Lower leg skin (tissue), 4 donors: ENCODE results near the gene FITM2. TPM values are rescaled to one million over a fixed set of nuclear protein-coding genes. Genes with fewer than 3 reads are reported as not detected.

Experiments
- DNase-seq, 2 donors: peaks; one replicate each; pipeline ENCODE4 v3.0.0-alpha.2; 2019; ENCODE audit warnings: low spot score in 2 of 2
- H3K4me3 ChIP-seq: fragments of 200-600 bp; sonication (generic); 2 replicates; pipeline ENCODE4 v1.5.1; 2017; ENCODE audit warnings: mild to moderate bottlenecking, low read depth; ENCODE audit not compliant: poor library complexity, severe bottlenecking
- POLR2A ChIP-seq, 2 donors: fragments of 450-650 bp; IDR thresholded peaks; one replicate each; pipeline ENCODE4 v1.6.1; 2016 to 2017; ENCODE audit warnings: antibody characterized with exemption in 2 of 2, mild to moderate bottlenecking in 1 of 2, moderate library complexity in 1 of 2
- WGBS, 2 donors: methylation state at CpG; one replicate each; pipeline ENCODE4 v1.1.5; 2018; 5-methylcytosine and 5-hydroxymethylcytosine counted together
- intact Hi-C: fragments of 100-400 bp; cut with DNase I; formaldehyde crosslinking; loops from one replicate; pipeline ENCODE4 v1.15.0; 2023; ENCODE audit warnings: low total_unique reads
- total RNA-seq, 4 donors: library from RNA; depleted of rRNA; stranded (reverse); fragments of >200 nt; gene quantifications; one replicate each; pipeline ENCODE4 v1.1.0, GENCODE V29; 2016
- TF ChIP-seq, protein P1 (sequence below), 3 donors: fragments of 450-650 bp; IDR thresholded peaks; one replicate each; pipeline ENCODE4 v1.5.1; 2016; ENCODE audit warnings: antibody characterized with exemption in 3 of 3, mild to moderate bottlenecking in 3 of 3, moderate library complexity in 2 of 3

FITM2 gene
- total RNA-seq, 4 donors from 2014 or later, result 7.6 to 13.0 (median 9.5) TPM

DNA sequence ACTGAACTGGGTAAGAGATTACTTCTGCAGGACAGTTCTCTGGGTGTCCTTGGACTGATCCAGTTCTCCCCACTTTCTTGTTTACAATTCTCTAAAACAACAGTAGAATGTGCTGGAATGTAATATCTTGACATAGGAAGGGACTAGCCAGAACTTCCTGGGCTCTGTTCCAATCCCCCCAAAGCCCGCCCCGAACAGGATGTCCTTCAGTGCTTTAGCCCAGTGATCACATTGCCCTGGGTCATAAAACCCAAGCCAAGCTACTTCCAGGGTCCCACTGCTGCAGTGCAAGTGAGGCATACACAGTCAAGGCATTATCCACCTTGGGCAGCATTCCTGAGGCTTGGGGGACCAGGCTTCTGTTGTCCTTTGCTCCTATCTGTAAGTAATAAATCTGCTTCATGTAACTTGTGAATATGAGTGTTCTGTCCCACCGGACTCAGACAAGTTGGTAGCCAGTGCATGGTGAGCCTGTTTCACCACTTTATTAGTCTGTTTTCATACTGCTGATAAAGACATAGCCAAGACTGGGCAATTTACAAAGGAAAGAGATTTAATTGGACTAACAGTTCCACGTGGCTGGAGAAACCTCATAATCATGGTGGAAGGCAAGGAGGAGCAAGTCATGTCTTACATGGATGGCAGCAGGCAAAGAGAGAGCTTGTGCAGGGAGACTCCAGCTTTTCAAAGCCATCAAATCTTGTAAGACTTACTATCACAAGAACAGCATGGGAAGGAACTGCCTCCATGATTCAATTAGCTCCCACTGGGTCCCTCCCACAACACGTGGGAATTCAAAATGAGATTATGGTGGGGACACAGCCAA, 23.5 kb downstream of the FITM2 start:
- no peak overlapping the region for H3K4me3 ChIP-seq
- TF ChIP-seq POLR2A (IDR thresholded peaks at IDR 0.05), result no peak
- TF ChIP-seq, protein P1, sequence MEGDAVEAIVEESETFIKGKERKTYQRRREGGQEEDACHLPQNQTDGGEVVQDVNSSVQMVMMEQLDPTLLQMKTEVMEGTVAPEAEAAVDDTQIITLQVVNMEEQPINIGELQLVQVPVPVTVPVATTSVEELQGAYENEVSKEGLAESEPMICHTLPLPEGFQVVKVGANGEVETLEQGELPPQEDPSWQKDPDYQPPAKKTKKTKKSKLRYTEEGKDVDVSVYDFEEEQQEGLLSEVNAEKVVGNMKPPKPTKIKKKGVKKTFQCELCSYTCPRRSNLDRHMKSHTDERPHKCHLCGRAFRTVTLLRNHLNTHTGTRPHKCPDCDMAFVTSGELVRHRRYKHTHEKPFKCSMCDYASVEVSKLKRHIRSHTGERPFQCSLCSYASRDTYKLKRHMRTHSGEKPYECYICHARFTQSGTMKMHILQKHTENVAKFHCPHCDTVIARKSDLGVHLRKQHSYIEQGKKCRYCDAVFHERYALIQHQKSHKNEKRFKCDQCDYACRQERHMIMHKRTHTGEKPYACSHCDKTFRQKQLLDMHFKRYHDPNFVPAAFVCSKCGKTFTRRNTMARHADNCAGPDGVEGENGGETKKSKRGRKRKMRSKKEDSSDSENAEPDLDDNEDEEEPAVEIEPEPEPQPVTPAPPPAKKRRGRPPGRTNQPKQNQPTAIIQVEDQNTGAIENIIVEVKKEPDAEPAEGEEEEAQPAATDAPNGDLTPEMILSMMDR (IDR thresholded peaks at IDR 0.05), result no peak
- 76 to 88% methylated on average over 5 of the region's 5 CpGs for WGBS, 2 donors
- DNase-seq, result no peak
- intact Hi-C loops, result no loop called here

DNA sequence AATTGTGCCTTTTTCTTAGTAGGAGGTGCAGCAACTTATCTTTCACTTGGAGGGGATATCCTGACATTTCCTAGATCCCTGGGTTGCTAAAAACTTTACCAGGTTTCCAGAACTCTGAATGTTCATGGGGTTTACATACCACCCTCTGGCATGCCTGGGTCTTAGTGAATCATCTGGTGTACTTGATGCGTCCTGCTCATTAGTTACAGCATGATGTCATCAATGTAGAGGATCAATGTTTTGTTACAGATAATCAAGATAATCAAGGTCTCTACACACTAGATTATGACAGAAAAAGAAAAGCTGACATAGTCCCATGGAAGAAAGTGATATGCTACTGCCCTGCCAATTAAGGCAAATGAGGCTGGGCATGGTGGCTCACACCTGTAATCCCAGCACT, 27.0 kb downstream of the FITM2 start:
- no peak overlapping the region for H3K4me3 ChIP-seq
- DNase-seq, result no peak

DNA sequence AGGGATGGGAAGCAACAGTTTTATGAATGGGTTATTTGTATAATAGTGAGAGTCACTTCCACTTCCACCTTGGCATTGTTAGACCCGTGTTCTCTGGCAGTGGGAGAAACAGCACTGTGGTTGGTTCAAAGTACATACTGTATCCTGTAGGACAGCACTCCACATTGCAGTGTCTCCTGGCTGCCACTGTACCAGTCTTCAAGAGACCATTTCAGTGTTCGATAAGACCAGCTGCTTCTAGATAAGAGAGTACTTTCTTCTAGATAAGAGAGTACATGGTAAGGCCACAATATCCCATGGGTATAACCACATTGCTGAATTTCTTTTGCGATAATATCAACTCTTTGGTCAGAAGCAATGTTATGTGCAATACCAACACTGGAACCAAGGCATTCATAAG, 28.8 kb downstream of the FITM2 start:
- DNase-seq, result no peak
- TF ChIP-seq, protein P1 (IDR thresholded peaks at IDR 0.05), result no peak
- TF ChIP-seq POLR2A (IDR thresholded peaks at IDR 0.05), result no peak
- 81 to 92% methylated on average over 3 of the region's 3 CpGs for WGBS, 2 donors
- no peak overlapping the region for H3K4me3 ChIP-seq
- intact Hi-C loops, result no loop called here

More for the DNA sequence above, 27.0 kb downstream of the FITM2 start:
- TF ChIP-seq, protein P1 (IDR thresholded peaks at IDR 0.05), result no peak
- TF ChIP-seq POLR2A (IDR thresholded peaks at IDR 0.05), result no peak
- WGBS, 2 donors, result 92 to 95% methylated on average over 1 of the region's 1 CpG
- intact Hi-C loops, result no loop called here

DNA sequence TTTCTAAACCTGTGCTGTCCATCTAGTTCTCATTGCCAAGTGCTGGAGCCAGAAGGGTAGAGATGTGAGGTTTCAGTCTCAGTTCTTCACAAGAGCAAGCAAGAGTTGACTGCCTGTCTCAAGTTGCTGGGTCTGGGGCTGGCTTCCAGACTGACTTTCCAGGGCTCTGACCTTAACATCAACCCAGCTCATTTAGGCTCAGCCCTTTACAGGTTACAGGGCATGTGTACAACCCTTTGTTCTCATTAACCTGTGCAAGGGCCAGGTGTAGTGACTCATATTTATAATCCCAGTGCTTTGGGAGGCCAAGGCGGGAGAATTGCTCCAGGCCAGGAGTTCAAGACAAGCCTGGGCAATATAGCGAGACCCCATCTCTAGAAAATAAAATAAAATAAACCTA, 30.6 kb downstream of the FITM2 start:
- intact Hi-C loops, result no loop called here
- no peak overlapping the region for H3K4me3 ChIP-seq
- no peak for TF ChIP-seq POLR2A (IDR thresholded peaks at IDR 0.05)
- TF ChIP-seq, protein P1 (IDR thresholded peaks at IDR 0.05), result no peak
- no peak for DNase-seq
- 91 to 93% methylated on average over 2 of the region's 2 CpGs for WGBS, 2 donors

DNA sequence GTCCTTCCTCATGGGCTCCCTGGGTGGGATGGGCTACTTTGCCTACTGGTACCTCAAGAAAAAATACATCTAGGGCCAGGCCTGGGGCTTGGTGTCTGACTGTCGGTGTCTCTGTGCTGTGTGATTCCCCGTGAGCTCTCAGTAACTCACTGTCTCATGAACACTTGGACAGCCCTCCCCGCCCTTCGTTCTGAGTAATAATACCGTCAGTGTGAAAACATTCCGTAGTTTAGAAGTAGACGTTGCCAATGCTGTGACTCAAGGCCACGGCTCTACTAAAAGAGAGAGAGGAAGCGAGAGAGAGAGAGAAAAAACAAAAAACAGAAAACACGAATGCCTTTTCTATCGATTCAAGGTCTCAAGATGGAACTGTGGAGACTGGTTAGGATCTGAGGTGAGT, 31.8 kb downstream of the FITM2 start:
- DNase-seq, result no peak
- WGBS, 2 donors, result 84 to 90% methylated on average over 11 of the region's 11 CpGs
- no peak overlapping the region for H3K4me3 ChIP-seq
- TF ChIP-seq, protein P1 (IDR thresholded peaks at IDR 0.05), result no peak
- no peak for TF ChIP-seq POLR2A (IDR thresholded peaks at IDR 0.05)
- intact Hi-C loops, result no loop called here
